Measurements from ENCODE around the gene NPY. TPM values are rescaled to one million over a fixed set of nuclear protein-coding genes. Genes with fewer than 3 reads are reported as not detected.
A peak's percentile ranks its signal among the peaks of the same experiment; 100 is the strongest.

NPY gene
- total RNA-seq, 1 experiment from 2014 or later: not detected

DNA sequence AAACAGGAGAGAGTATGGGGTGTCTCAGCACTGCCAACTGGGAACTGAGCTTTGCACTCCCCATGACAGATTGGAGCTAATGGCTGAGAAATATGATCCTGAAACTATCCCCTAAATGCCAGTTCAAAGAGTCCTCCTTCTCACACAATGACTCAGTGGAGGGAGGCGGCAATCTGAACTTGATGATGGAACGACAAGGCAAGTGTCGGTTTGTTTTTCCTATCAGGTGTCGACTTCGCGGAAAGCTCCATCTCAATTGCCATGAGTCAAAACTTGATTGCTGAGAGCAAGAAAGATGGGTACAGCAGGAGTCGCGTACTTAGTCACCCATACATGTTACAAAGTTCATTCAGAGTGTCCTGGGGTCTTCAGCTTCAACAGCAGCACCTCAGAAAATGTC lies 52.5 kb downstream of the NPY start:
- Histone ChIP-seq H2BK12ac (ENCODE audit: insufficient read length, low read depth, low read length) (no peak overlapping the region), H3T11ph (ENCODE audit: low read length) (no peak overlapping the region), H3K56ac (ENCODE audit: insufficient read length, low read depth, low read length) (no peak overlapping the region), H4K91ac (ENCODE audit: insufficient read length, low read depth, low read length) (no peak overlapping the region), H2BK20ac (ENCODE audit: low read depth, low read length, poor library complexity, severe bottlenecking) (no peak overlapping the region), H3K9ac (ENCODE audit: extremely low read depth, insufficient read length, low read length) (no peak overlapping the region), H2BK15ac (ENCODE audit: low read depth, low read length) (no peak overlapping the region), H3K18ac (ENCODE audit: insufficient read length, low read depth, low read length) (no peak overlapping the region), H3K4me1 (ENCODE audit: insufficient read depth, low read length) (peaks cover 10% of the 10 kb centered on the region), H3K23ac (ENCODE audit: insufficient read length, low read depth, low read length) (no peak overlapping the region), H3K14ac (ENCODE audit: insufficient read depth, low read length) (no peak overlapping the region), H4K20me1 (ENCODE audit: control insufficient read depth, insufficient read depth, insufficient read length) (no peaks in the 10 kb centered on the region), H2AK5ac (ENCODE audit: insufficient read length, low read length) (no peak overlapping the region), H2BK5ac (ENCODE audit: insufficient read length, low read length) (no peak overlapping the region), H3K4ac (ENCODE audit: low read depth, low read length) (no peak overlapping the region), H3K79me2 (ENCODE audit: insufficient read depth, low read length) (no peaks in the 10 kb centered on the region), H3K79me1 (ENCODE audit: insufficient read depth, low read depth, low read length, poor library complexity, severe bottlenecking) (no peaks in the 10 kb centered on the region), H2BK120ac (ENCODE audit: low read depth, low read length, poor library complexity, severe bottlenecking) (no peak overlapping the region), H4K5ac (ENCODE audit: insufficient read length, low read depth, low read length) (no peak overlapping the region), H2AFZ (ENCODE audit: low read length) (no peak overlapping the region), H3K27me3 (ENCODE audit: insufficient read depth, low read length) (peaks cover 11% of the 10 kb centered on the region; the same call in 1 of the 2 replicates), H3K27ac (ENCODE audit: insufficient read length, low read depth, low read length) (no peak overlapping the region), H3K9me3 (ENCODE audit: control insufficient read depth, low read depth, low read length) (peaks cover 4% of the 10 kb centered on the region), H3K4me2 (ENCODE audit: insufficient read depth, insufficient read length, low read length) (peak overlapping the region; percentile 25), H3K23me2 (ENCODE audit: insufficient read length, low read depth, low read length, poor library complexity, severe bottlenecking) (no peaks in the 10 kb centered on the region), H4K8ac (replicated peaks; ENCODE audit: insufficient read length, low read depth, low read length) (no peak overlapping the region)
- Mint-ChIP-seq H3K27me3 (ENCODE audit: low read depth) (no peaks in the 10 kb centered on the region; the same call in none of the 2 replicates), H3K36me3 (ENCODE audit: insufficient read depth in 1 of 3, low read depth in 3 of 3) (peaks cover 14 to 22% (median 16%) of the 10 kb centered on the region in 3 experiments), H3K27ac (no peak overlapping the region), H3K4me1 (peaks cover 30 to 32% of the 10 kb centered on the region in 2 experiments), H3K9me3 (peaks cover 5 to 7% of the 10 kb centered on the region in 2 experiments; a peak in 4 of 5 replicates), H3K4me3 (peak overlapping the region in 1 of 2 experiments; percentile 12; a peak in 2 of 5 replicates)
- no peak for DNase-seq
- WGBS (ENCODE audit: extremely low coverage, insufficient read length, low lambda C conversion rate): no CpG with 5 or more reads among the region's 8 CpGs
- TF ChIP-seq, protein P1, sequence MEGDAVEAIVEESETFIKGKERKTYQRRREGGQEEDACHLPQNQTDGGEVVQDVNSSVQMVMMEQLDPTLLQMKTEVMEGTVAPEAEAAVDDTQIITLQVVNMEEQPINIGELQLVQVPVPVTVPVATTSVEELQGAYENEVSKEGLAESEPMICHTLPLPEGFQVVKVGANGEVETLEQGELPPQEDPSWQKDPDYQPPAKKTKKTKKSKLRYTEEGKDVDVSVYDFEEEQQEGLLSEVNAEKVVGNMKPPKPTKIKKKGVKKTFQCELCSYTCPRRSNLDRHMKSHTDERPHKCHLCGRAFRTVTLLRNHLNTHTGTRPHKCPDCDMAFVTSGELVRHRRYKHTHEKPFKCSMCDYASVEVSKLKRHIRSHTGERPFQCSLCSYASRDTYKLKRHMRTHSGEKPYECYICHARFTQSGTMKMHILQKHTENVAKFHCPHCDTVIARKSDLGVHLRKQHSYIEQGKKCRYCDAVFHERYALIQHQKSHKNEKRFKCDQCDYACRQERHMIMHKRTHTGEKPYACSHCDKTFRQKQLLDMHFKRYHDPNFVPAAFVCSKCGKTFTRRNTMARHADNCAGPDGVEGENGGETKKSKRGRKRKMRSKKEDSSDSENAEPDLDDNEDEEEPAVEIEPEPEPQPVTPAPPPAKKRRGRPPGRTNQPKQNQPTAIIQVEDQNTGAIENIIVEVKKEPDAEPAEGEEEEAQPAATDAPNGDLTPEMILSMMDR (conservative IDR thresholded peaks at IDR 0.05): no peak

All from H9 (cell line).